HCT116 (cell line): ENCODE results near the gene TK1. TPM values are rescaled to one million over a fixed set of nuclear protein-coding genes. Genes with fewer than 3 reads are reported as not detected.

Source experiments
- ATAC-seq: fragments of 200-7000 bp; cut with Tn5 transposase; 2 replicates; pipeline ENCODE4 v1.9.1; 2020; ENCODE audit warnings: mild to moderate bottlenecking, moderate library complexity
- BruUV-seq: library from RNA; stranded (reverse); fragments of 400-500 nt; replicated peaks from 2 replicates; lab custom pipeline; 2021; lab: Mats Ljungman, UMichigan
- CTCF ChIA-PET: fragments of 300-600 bp; sonication (Branson Sonifier 250); formaldehyde crosslinking; loops from one replicate; lab custom pipeline; 2021; ENCODE audit warnings: antibody characterized with exemption; lab: Charles Lee
- POLR2A ChIA-PET: fragments of 300-600, 350-600 bp; sonication (Branson Sonifier 250); formaldehyde crosslinking; loops from one replicate; lab custom pipeline; 2021; ENCODE audit warnings: antibody characterized with exemption; lab: Charles Lee
- RAD21 ChIA-PET, 2 experiments: fragments of 300-600 bp; sonication (Branson Sonifier 250); formaldehyde crosslinking; loops; one replicate each; lab custom pipeline; 2023; ENCODE audit warnings: low total read pairs in 2 of 2; ENCODE audit not compliant: uncharacterized antibody in 2 of 2, unreplicated experiment in 2 of 2, low non-redundant PET in 1 of 2; lab: Charles Lee
- DNase-seq: peaks from one replicate; pipeline ENCODE4 v3.0.0-alpha.2; 2010; ENCODE audit warnings: low read depth, low spot score
- H2AFZ ChIP-seq: fragments of 200-600 bp; shearing (Covaris generic), sonication (generic); 2 replicates; pipeline ENCODE4 v1.6.1; 2017; ENCODE audit warnings: low read depth, mixed run types, mixed read lengths, antibody characterized with exemption, low read length; ENCODE audit not compliant: poor library complexity, severe bottlenecking
- H3K27ac ChIP-seq: 2 replicates; pipeline ENCODE4 v1.5.1; 2012; ENCODE audit warnings: low read depth, low read length
- H3K27me3 ChIP-seq: fragments of 200-600 bp; sonication (generic); 2 replicates; pipeline ENCODE4 v1.6.1; 2016; ENCODE audit warnings: mixed run types, low read length, mixed read lengths; ENCODE audit not compliant: insufficient read depth
- H3K36me3 ChIP-seq, 2 experiments: fragments of 200-500 bp in 1 of 2; fragments of 200-600 bp in 1 of 2; sonication (Bioruptor generic) in 1 of 2; sonication (generic) in 1 of 2; 2 replicates each; pipeline versions ENCODE4 v1.5.1 to v1.6.1; 2014 to 2016; ENCODE audit warnings: low read length in 2 of 2, inconsistent platforms in 1 of 2, mixed read lengths in 1 of 2, mixed run types in 1 of 2; ENCODE audit not compliant: insufficient read depth in 2 of 2, control insufficient read depth in 1 of 2
- H3K4me1 ChIP-seq, 2 experiments: fragments of 200-600 bp in 1 of 2; sonication (generic) in 1 of 2; 2 replicates each; pipeline versions ENCODE4 v1.5.1 to v1.6.1; 2012 to 2017; ENCODE audit warnings: low read length in 2 of 2, inconsistent platforms in 1 of 2, mild to moderate bottlenecking in 1 of 2, mixed read lengths in 1 of 2, mixed run types in 1 of 2, moderate library complexity in 1 of 2; ENCODE audit not compliant: insufficient read depth in 2 of 2, control insufficient read depth in 1 of 2
- H3K4me2 ChIP-seq: fragments of 200-600 bp; sonication (generic); 2 replicates; pipeline ENCODE4 v1.6.1; 2017; ENCODE audit warnings: mixed run types, low read length, mixed read lengths
- H3K4me3 ChIP-seq, 2 experiments: fragments of 200-600 bp in 1 of 2; sonication (generic) in 1 of 2; replicated peaks in 1 of 2; 2 replicates each; pipeline ENCODE4 v1.5.1; 2011 to 2016; ENCODE audit warnings: low read length in 2 of 2, control low read depth in 1 of 2, low read depth in 1 of 2, mild to moderate bottlenecking in 1 of 2, mixed read lengths in 1 of 2, mixed run types in 1 of 2
- H3K79me2 ChIP-seq: fragments of 200-600 bp; sonication (generic); 2 replicates; pipeline ENCODE4 v1.6.1; 2017; ENCODE audit warnings: mild to moderate bottlenecking, mixed run types, low read length, moderate library complexity, mixed read lengths; ENCODE audit not compliant: insufficient read depth
- H3K9ac ChIP-seq: fragments of 200-600 bp; sonication (generic); 2 replicates; pipeline ENCODE4 v1.6.1; 2016; ENCODE audit warnings: low read length, mixed read lengths
- H3K9me2 ChIP-seq: fragments of 200-600 bp; sonication (generic), shearing (Covaris generic); 2 replicates; pipeline ENCODE4 v1.6.1; 2017; ENCODE audit warnings: mixed run types, mild to moderate bottlenecking, moderate library complexity; ENCODE audit not compliant: insufficient read depth
- H3K9me3 ChIP-seq, 2 experiments: fragments of 200-500 bp in 1 of 2; fragments of 200-600 bp in 1 of 2; sonication (Bioruptor generic) in 1 of 2; sonication (generic) in 1 of 2; 2 replicates each; pipeline ENCODE4 v1.6.1; 2014 to 2017; ENCODE audit warnings: low read length in 2 of 2, mixed read lengths in 2 of 2, inconsistent platforms in 1 of 2, low read depth in 1 of 2, mild to moderate bottlenecking in 1 of 2, mixed run types in 1 of 2, moderate library complexity in 1 of 2; ENCODE audit not compliant: control insufficient read depth in 1 of 2, insufficient read depth in 1 of 2
- H4K20me1 ChIP-seq: fragments of 200-600 bp; sonication (generic), shearing (Covaris generic); 2 replicates; pipeline ENCODE4 v1.6.1; 2017; ENCODE audit warnings: mixed run types, mild to moderate bottlenecking, moderate library complexity; ENCODE audit not compliant: insufficient read depth
- CBX3 ChIP-seq: IDR thresholded peaks from 2 replicates; pipeline ENCODE4 v1.6.1; 2012; ENCODE audit warnings: low read depth
- CEBPB ChIP-seq: IDR thresholded peaks from 2 replicates; pipeline ENCODE4 v1.6.1; 2012; ENCODE audit warnings: low read depth
- ELF1 ChIP-seq: IDR thresholded peaks from 2 replicates; pipeline ENCODE4 v1.6.1; 2012; ENCODE audit warnings: low read depth, borderline replicate concordance
- EZH2 ChIP-seq: fragments of 200-600 bp; sonication (generic); IDR thresholded peaks from 2 replicates; pipeline ENCODE4 v1.6.1; 2017; ENCODE audit warnings: antibody characterized with exemption, mixed run types
- FOSL1 ChIP-seq: IDR thresholded peaks from 2 replicates; pipeline ENCODE4 v1.6.1; 2012; ENCODE audit warnings: low read depth
- POLR2A ChIP-seq: IDR thresholded peaks from 2 replicates; pipeline ENCODE4 v1.7.0; 2011; ENCODE audit warnings: borderline replicate concordance; ENCODE audit not compliant: insufficient read depth, insufficient read length; ENCODE audit errors: extremely low read depth
- POLR2AphosphoS5 ChIP-seq: IDR thresholded peaks from 2 replicates; pipeline ENCODE4 v1.6.1; 2011; ENCODE audit warnings: mild to moderate bottlenecking, low read depth, low read length, moderate library complexity
- RAD21 ChIP-seq: IDR thresholded peaks from 2 replicates; pipeline ENCODE4 v1.6.1; 2012; ENCODE audit warnings: low read depth, mild to moderate bottlenecking
- SIN3A ChIP-seq: IDR thresholded peaks from 2 replicates; pipeline ENCODE4 v1.6.1; 2012; ENCODE audit warnings: low read depth
- SP1 ChIP-seq: IDR thresholded peaks from 2 replicates; pipeline ENCODE4 v1.6.1; 2012; ENCODE audit warnings: low read depth
- SRF ChIP-seq: IDR thresholded peaks from 2 replicates; pipeline ENCODE4 v1.6.1; 2012; ENCODE audit warnings: low read depth
- TCF7L2 ChIP-seq: IDR thresholded peaks from 2 replicates; pipeline ENCODE4 v1.7.0; 2011; ENCODE audit warnings: borderline replicate concordance, inconsistent platforms; ENCODE audit not compliant: insufficient read depth, insufficient read length; ENCODE audit errors: extremely low read depth
- YY1 ChIP-seq: IDR thresholded peaks from 2 replicates; pipeline ENCODE4 v1.6.1; 2011; ENCODE audit warnings: low read length, low read depth, moderate library complexity, mild to moderate bottlenecking; ENCODE audit not compliant: insufficient replicate concordance; ENCODE audit errors: extremely low read depth
- ZNF274 ChIP-seq: fragments of 200-500 bp; sonication (Bioruptor generic); IDR thresholded peaks from 2 replicates; pipeline ENCODE4 v1.6.1; 2014; ENCODE audit warnings: mild to moderate bottlenecking, low read depth, low read length, inconsistent platforms
- intact Hi-C: fragments of 100-400 bp; cut with micrococcal nuclease; formaldehyde crosslinking; loops from 2 replicates; pipeline ENCODE4 v1.10.0; 2022
- total RNA-seq: library from RNA; stranded (reverse); gene quantifications from one replicate; pipeline ENCODE4 v1.2.1, GENCODE V29; 2021; ENCODE audit not compliant: unreplicated experiment
- TF ChIP-seq, protein P1 (sequence below): IDR thresholded peaks from 2 replicates; pipeline ENCODE4 v1.6.1; 2011; ENCODE audit warnings: mild to moderate bottlenecking, low read length, moderate library complexity; ENCODE audit not compliant: insufficient replicate concordance; ENCODE audit errors: extremely low read depth
- TF ChIP-seq, protein P2 (sequence below): IDR thresholded peaks from 2 replicates; pipeline ENCODE4 v1.6.1; 2012
- TF ChIP-seq, protein P3 (sequence below), 3 experiments: fragments of 200-600 bp in 1 of 3; sonication (generic) in 1 of 3; IDR thresholded peaks in 2 of 3; conservative IDR thresholded peaks in 1 of 3; 2 replicates each; pipeline ENCODE4 v1.5.1; 2012 to 2017; ENCODE audit warnings: low read depth in 2 of 3, low read length in 2 of 3, antibody characterized with exemption in 1 of 3, borderline replicate concordance in 1 of 3, control low read depth in 1 of 3, mild to moderate bottlenecking in 1 of 3, mixed read lengths in 1 of 3, mixed run types in 1 of 3, moderate library complexity in 1 of 3; ENCODE audit not compliant: insufficient read depth in 1 of 3
- TF ChIP-seq, protein P4 (sequence below): IDR thresholded peaks from 2 replicates; pipeline ENCODE4 v1.6.1; 2012; ENCODE audit warnings: low read depth

The TK1 gene
- total RNA-seq, 1 experiment from 2014 or later = 315 TPM

DNA sequence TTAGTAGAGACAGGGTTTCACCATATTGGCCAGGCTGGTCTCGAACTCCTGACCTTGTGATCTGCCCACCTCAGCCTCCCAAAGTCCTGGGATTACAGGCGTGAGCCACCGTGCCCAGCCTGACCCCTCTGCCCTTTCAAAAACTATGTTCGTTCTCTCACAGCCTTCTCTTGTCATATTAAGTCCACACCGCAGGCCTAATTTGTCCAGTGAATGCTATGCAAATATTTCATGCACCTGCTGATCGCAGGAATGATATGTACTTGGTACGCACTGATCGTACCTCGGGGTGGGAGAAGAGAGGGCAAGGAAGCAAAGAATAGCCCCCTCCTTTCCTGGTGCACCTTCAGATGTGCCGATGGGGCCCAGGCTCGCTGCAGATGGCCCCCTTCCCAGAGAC, 24.2 kb upstream of the TK1 start (continued):
- TF ChIP-seq, protein P1, sequence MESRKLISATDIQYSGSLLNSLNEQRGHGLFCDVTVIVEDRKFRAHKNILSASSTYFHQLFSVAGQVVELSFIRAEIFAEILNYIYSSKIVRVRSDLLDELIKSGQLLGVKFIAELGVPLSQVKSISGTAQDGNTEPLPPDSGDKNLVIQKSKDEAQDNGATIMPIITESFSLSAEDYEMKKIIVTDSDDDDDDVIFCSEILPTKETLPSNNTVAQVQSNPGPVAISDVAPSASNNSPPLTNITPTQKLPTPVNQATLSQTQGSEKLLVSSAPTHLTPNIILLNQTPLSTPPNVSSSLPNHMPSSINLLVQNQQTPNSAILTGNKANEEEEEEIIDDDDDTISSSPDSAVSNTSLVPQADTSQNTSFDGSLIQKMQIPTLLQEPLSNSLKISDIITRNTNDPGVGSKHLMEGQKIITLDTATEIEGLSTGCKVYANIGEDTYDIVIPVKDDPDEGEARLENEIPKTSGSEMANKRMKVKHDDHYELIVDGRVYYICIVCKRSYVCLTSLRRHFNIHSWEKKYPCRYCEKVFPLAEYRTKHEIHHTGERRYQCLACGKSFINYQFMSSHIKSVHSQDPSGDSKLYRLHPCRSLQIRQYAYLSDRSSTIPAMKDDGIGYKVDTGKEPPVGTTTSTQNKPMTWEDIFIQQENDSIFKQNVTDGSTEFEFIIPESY = no peak
- no peak for TF ChIP-seq EZH2
- no peak for TF ChIP-seq ELF1
- no peak for TF ChIP-seq FOSL1
- no peak for TF ChIP-seq TCF7L2
- no peak for TF ChIP-seq YY1
- TF ChIP-seq POLR2AphosphoS5 = no peak
- no peak for TF ChIP-seq SP1
- TF ChIP-seq, all 23 proteins: peak for 0

DNA sequence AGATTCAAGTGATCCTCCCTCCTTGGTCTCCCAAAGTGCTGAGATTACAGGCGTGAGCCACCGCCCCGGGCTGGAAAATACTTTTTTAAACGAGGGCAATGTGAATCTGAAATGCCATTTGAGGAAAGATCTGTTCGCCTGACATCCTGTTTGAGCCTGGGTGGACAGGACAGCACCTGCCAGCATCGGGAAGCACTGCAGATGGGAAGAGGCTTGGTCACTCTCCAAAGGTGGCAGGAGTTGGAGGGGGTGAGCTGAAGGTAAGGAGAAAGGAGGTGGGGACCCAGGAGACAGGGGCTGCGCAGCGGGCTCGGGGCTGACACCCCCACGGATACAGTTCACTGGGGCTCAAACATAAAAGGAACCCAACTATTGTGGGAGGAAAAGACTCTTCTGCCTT, 23.3 kb upstream of the TK1 start:
- ChIA-PET RAD21 (no interaction called here), CTCF (no interaction called here), POLR2A (interaction anchor here (0.6 kb wide), 1 partner anchor 1629 kb away, joined by 6 read pairs; the partner anchor contains the start of gene CBX4)
- H4K20me1 ChIP-seq = no peaks in the 10 kb centered on the region
- H3K9me3 ChIP-seq = no peaks in the 10 kb centered on the region
- peaks cover 11% of the 10 kb centered on the region for H3K79me2 ChIP-seq
- no peak overlapping the region for H3K4me3 ChIP-seq
- no peaks in the 10 kb centered on the region for H3K9me2 ChIP-seq
- BruUV-seq = no TSS peak
- no peaks in the 10 kb centered on the region for H3K27me3 ChIP-seq
- TF ChIP-seq, protein P2, sequence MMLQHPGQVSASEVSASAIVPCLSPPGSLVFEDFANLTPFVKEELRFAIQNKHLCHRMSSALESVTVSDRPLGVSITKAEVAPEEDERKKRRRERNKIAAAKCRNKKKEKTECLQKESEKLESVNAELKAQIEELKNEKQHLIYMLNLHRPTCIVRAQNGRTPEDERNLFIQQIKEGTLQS = no peak
- no peak for TF ChIP-seq CBX3
- no peak for TF ChIP-seq SIN3A
- TF ChIP-seq SRF = no peak
- no peak for TF ChIP-seq YY1
- TF ChIP-seq FOSL1 = no peak
- no peak for TF ChIP-seq CEBPB
- TF ChIP-seq RAD21 = no peak
- TF ChIP-seq ZNF274 = no peak
- no peak for TF ChIP-seq POLR2A
- TF ChIP-seq, protein P3, sequence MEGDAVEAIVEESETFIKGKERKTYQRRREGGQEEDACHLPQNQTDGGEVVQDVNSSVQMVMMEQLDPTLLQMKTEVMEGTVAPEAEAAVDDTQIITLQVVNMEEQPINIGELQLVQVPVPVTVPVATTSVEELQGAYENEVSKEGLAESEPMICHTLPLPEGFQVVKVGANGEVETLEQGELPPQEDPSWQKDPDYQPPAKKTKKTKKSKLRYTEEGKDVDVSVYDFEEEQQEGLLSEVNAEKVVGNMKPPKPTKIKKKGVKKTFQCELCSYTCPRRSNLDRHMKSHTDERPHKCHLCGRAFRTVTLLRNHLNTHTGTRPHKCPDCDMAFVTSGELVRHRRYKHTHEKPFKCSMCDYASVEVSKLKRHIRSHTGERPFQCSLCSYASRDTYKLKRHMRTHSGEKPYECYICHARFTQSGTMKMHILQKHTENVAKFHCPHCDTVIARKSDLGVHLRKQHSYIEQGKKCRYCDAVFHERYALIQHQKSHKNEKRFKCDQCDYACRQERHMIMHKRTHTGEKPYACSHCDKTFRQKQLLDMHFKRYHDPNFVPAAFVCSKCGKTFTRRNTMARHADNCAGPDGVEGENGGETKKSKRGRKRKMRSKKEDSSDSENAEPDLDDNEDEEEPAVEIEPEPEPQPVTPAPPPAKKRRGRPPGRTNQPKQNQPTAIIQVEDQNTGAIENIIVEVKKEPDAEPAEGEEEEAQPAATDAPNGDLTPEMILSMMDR (IDR thresholded peaks at IDR 0.05 in 2 of 3, conservative IDR thresholded peaks at IDR 0.05 in 1 of 3; ENCODE audit: borderline replicate concordance in 1 of 3, insufficient read depth in 1 of 3, low read depth in 2 of 3, low read length in 2 of 3) = no peak
- TF ChIP-seq, protein P4, sequence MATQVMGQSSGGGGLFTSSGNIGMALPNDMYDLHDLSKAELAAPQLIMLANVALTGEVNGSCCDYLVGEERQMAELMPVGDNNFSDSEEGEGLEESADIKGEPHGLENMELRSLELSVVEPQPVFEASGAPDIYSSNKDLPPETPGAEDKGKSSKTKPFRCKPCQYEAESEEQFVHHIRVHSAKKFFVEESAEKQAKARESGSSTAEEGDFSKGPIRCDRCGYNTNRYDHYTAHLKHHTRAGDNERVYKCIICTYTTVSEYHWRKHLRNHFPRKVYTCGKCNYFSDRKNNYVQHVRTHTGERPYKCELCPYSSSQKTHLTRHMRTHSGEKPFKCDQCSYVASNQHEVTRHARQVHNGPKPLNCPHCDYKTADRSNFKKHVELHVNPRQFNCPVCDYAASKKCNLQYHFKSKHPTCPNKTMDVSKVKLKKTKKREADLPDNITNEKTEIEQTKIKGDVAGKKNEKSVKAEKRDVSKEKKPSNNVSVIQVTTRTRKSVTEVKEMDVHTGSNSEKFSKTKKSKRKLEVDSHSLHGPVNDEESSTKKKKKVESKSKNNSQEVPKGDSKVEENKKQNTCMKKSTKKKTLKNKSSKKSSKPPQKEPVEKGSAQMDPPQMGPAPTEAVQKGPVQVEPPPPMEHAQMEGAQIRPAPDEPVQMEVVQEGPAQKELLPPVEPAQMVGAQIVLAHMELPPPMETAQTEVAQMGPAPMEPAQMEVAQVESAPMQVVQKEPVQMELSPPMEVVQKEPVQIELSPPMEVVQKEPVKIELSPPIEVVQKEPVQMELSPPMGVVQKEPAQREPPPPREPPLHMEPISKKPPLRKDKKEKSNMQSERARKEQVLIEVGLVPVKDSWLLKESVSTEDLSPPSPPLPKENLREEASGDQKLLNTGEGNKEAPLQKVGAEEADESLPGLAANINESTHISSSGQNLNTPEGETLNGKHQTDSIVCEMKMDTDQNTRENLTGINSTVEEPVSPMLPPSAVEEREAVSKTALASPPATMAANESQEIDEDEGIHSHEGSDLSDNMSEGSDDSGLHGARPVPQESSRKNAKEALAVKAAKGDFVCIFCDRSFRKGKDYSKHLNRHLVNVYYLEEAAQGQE = no peak
- no peak overlapping the region for H2AFZ ChIP-seq
- intact Hi-C loops = no loop called here
- H3K4me2 ChIP-seq = no peak overlapping the region
- DNase-seq (no peak), ATAC-seq (no peak)
- H3K4me1 ChIP-seq = peaks cover 7 to 13% of the 10 kb centered on the region in 2 experiments
- H3K36me3 ChIP-seq = no peaks in the 10 kb centered on the region
- no peak overlapping the region for H3K9ac ChIP-seq
- no peak overlapping the region for H3K27ac ChIP-seq
